Upper lobe of left lung (tissue), 6 donors: ENCODE results near the gene CLEC18A. TPM values are rescaled to one million over a fixed set of nuclear protein-coding genes. Genes with fewer than 3 reads are reported as not detected.

Experiments used
- ATAC-seq, 2 donors: fragments of 200-7000 bp; cut with Tn5 transposase; one replicate each; pipeline ENCODE4 v1.9.1; 2022; ENCODE audit warnings: mild to moderate bottlenecking in 2 of 2, moderate library complexity in 2 of 2; ENCODE audit not compliant: low FRiP score in 2 of 2
- DNase-seq, 2 donors: peaks; one replicate each; pipeline ENCODE4 v3.0.0-alpha.2; 2019 to 2020
- H3K27ac ChIP-seq, 4 donors: fragments of 200-600 bp; sonication (generic); one replicate each; pipeline ENCODE4 v1.5.1; 2016 to 2019
- H3K27me3 ChIP-seq, 4 donors: fragments of 200-600 bp; sonication (generic); one replicate each; pipeline ENCODE4 v1.5.1; 2017 to 2019
- H3K36me3 ChIP-seq, 4 donors: fragments of 200-600 bp; sonication (generic); one replicate each; pipeline ENCODE4 v1.5.1; 2016 to 2019
- H3K4me1 ChIP-seq, 4 donors: fragments of 200-600 bp; sonication (generic); one replicate each; pipeline ENCODE4 v1.5.1; 2018 to 2019
- H3K4me3 ChIP-seq, 4 donors: fragments of 200-600 bp; sonication (generic); one replicate each; pipeline ENCODE4 v1.5.1; 2017 to 2019; ENCODE audit warnings: mild to moderate bottlenecking in 2 of 4, moderate library complexity in 1 of 4
- H3K9me3 ChIP-seq, 4 donors: fragments of 200-600 bp; sonication (generic); one replicate each; pipeline ENCODE4 v1.5.1; 2018 to 2019
- CTCF ChIP-seq, 6 experiments: fragments of 450-650 bp in 4 of 6; fragments of 200-600 bp in 2 of 6; sonication (generic) in 2 of 6; IDR thresholded peaks; one replicate each; pipeline ENCODE4 v1.5.1; 2016 to 2019; ENCODE audit warnings: antibody characterized with exemption in 6 of 6
- EP300 ChIP-seq, 4 donors: sonication (generic); formaldehyde crosslinking; IDR thresholded peaks; one replicate each; pipeline ENCODE4 v1.5.1; 2017; ENCODE audit warnings: antibody characterized with exemption in 4 of 4, control low read depth in 2 of 4
- POLR2A ChIP-seq, 4 donors: fragments of 450-650 bp; IDR thresholded peaks; one replicate each; pipeline ENCODE4 v1.5.1; 2016 to 2017; ENCODE audit warnings: antibody characterized with exemption in 4 of 4, mild to moderate bottlenecking in 2 of 4
- POLR2AphosphoS5 ChIP-seq, 2 donors: sonication (generic); formaldehyde crosslinking; IDR thresholded peaks; one replicate each; pipeline ENCODE4 v1.5.1; 2017; ENCODE audit warnings: antibody characterized with exemption in 2 of 2
- WGBS, 2 donors: methylation state at CpG; one replicate each; pipeline ENCODE4 v1.1.5; 2017 to 2018; 5-methylcytosine and 5-hydroxymethylcytosine counted together
- total RNA-seq, 6 donors: library from RNA; depleted of rRNA in 4 of 6; stranded (reverse); fragments of >200 nt in 4 of 6; gene quantifications; one replicate each; pipeline versions ENCODE4 v1.1.0 to v1.2.1, GENCODE V29; 2016 to 2021
- donor health status: DM: no; HTN: no; CAD: no; lungs with moderate emphysema.
- donor health status: DM: no; HTN: yes; CAD: no; lungs with severe emphysema.

Gene CLEC18A
- total RNA-seq, 6 donors from 2014 or later, result 0.54 to 5.2 (median 2.8) TPM

- ATAC-seq, result no peak
Observed at GRCh38 chr16:69931631-69932030, 19.5 kb upstream of the CLEC18A start.

GRCh38 chr16:69932228-69932627 lies 18.9 kb upstream of the CLEC18A start:
- no peaks in the 10 kb centered on the region for H3K9me3 ChIP-seq
- ATAC-seq (no peak), DNase-seq (no peak)
- no peak overlapping the region for H3K4me3 ChIP-seq
- no peak for TF ChIP-seq POLR2AphosphoS5 (IDR thresholded peaks at IDR 0.05)
- TF ChIP-seq CTCF (IDR thresholded peaks at IDR 0.05), result no peak
- no peak for TF ChIP-seq EP300 (IDR thresholded peaks at IDR 0.05)
- no peak for TF ChIP-seq POLR2A (IDR thresholded peaks at IDR 0.05)
- no peaks in the 10 kb centered on the region for H3K4me1 ChIP-seq
- H3K27ac ChIP-seq, result no peak overlapping the region
- 85 to 93% methylated on average over 9 of the region's 9 CpGs for WGBS, 2 donors
- no peaks in the 10 kb centered on the region for H3K27me3 ChIP-seq
- H3K36me3 ChIP-seq, result peaks cover 30 to 87% (median 78%) of the 10 kb centered on the region in 4 donors

More at GRCh38 chr16:69931631-69932030, 19.5 kb upstream of the CLEC18A start:
- 96 to 97% methylated on average over 4 to 13 of the region's 13 CpGs for WGBS, 2 donors
- no peaks in the 10 kb centered on the region for H3K27me3 ChIP-seq
- TF ChIP-seq CTCF (IDR thresholded peaks at IDR 0.05) (no peak), POLR2AphosphoS5 (IDR thresholded peaks at IDR 0.05) (no peak), POLR2A (IDR thresholded peaks at IDR 0.05) (no peak), EP300 (IDR thresholded peaks at IDR 0.05) (no peak)
- peaks cover 24 to 87% (median 77%) of the 10 kb centered on the region in 4 donors for H3K36me3 ChIP-seq
- no peak for DNase-seq
- H3K4me3 ChIP-seq, result no peak overlapping the region
- H3K4me1 ChIP-seq, result no peaks in the 10 kb centered on the region
- H3K27ac ChIP-seq, result no peak overlapping the region
- H3K9me3 ChIP-seq, result no peaks in the 10 kb centered on the region

GRCh38 chr16:69932691-69933392 lies 18.3 kb upstream of the CLEC18A start:
- Histone ChIP-seq H3K27me3 (no peaks in the 10 kb centered on the region), H3K4me1 (no peaks in the 10 kb centered on the region), H3K36me3 (peaks cover 31 to 91% (median 81%) of the 10 kb centered on the region in 4 donors), H3K4me3 (no peak overlapping the region), H3K9me3 (no peaks in the 10 kb centered on the region), H3K27ac (no peak overlapping the region)
- ATAC-seq, result no peak
- 75 to 92% methylated on average over 20 to 25 of the region's 27 CpGs for WGBS, 2 donors
- DNase-seq, result peak in 1 of 2 donors; percentile 52
- TF ChIP-seq POLR2AphosphoS5 (IDR thresholded peaks at IDR 0.05), result no peak
- TF ChIP-seq EP300 (IDR thresholded peaks at IDR 0.05), result no peak
- no peak for TF ChIP-seq POLR2A (IDR thresholded peaks at IDR 0.05)
- no peak for TF ChIP-seq CTCF (IDR thresholded peaks at IDR 0.05)

GRCh38 chr16:69934044-69934443 lies 17.1 kb upstream of the CLEC18A start:
- Histone ChIP-seq H3K4me1 (no peaks in the 10 kb centered on the region), H3K4me3 (no peak overlapping the region), H3K27me3 (no peaks in the 10 kb centered on the region), H3K36me3 (peaks cover 37 to 100% (median 91%) of the 10 kb centered on the region in 4 donors), H3K9me3 (no peaks in the 10 kb centered on the region), H3K27ac (no peak overlapping the region)
- ATAC-seq (no peak), DNase-seq (peak in 1 of 2 donors; percentile 53)
- TF ChIP-seq EP300 (IDR thresholded peaks at IDR 0.05) (no peak), CTCF (IDR thresholded peaks at IDR 0.05) (no peak), POLR2A (IDR thresholded peaks at IDR 0.05) (no peak), POLR2AphosphoS5 (IDR thresholded peaks at IDR 0.05) (no peak)
- 81 to 85% methylated on average over 6 to 10 of the region's 10 CpGs for WGBS, 2 donors

GRCh38 chr16:69934751-69935150 lies 16.4 kb upstream of the CLEC18A start:
- H3K9me3 ChIP-seq, result no peaks in the 10 kb centered on the region
- WGBS, 2 donors, result 96 to 97% methylated on average over 17 of the region's 17 CpGs
- H3K4me3 ChIP-seq, result no peak overlapping the region
- DNase-seq (peak in 1 of 2 donors; percentile 44), ATAC-seq (no peak)
- H3K27ac ChIP-seq, result no peak overlapping the region
- TF ChIP-seq CTCF (IDR thresholded peaks at IDR 0.05), result no peak
- no peak for TF ChIP-seq EP300 (IDR thresholded peaks at IDR 0.05)
- TF ChIP-seq POLR2A (IDR thresholded peaks at IDR 0.05), result no peak
- no peak for TF ChIP-seq POLR2AphosphoS5 (IDR thresholded peaks at IDR 0.05)
- H3K4me1 ChIP-seq, result no peaks in the 10 kb centered on the region
- H3K36me3 ChIP-seq, result peaks cover 40 to 100% (median 93%) of the 10 kb centered on the region in 4 donors
- H3K27me3 ChIP-seq, result no peaks in the 10 kb centered on the region
